GM21786 (cell line): Measurements from ENCODE around the gene UGT1A6.
"Not testable (repeated sequence)": the region's sequence is repeated elsewhere in the genome, so short reads cannot be mapped to it uniquely, and the experiment has no call there.

Experiments
- ATAC-seq: cut with Tn5 transposase; IDR thresholded peaks from one replicate; pipeline ENCODE4 v1.9.1; 2021; ENCODE audit not compliant: unreplicated experiment

The UGT1A6 gene

DNA sequence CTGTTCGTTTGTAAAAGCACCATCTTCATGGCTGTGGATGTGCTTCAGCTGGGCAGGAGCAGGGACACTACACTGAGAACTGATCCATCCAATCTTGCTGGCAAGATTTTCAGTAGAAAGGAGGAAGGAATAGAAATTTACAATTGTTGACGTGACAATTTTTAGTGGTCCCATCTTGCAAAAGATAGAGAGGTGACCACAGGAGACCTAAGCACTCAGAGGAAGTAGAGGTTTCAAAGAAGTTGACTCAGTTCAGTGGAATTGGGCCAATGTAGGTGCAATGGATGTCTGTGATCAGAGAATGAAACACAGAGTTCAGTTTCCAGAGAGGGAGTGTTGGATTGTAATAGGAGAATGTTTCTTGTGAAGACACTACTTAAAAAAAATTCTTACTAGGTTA lies 21.4 kb downstream of the UGT1A6 start:
- no peak for ATAC-seq

DNA sequence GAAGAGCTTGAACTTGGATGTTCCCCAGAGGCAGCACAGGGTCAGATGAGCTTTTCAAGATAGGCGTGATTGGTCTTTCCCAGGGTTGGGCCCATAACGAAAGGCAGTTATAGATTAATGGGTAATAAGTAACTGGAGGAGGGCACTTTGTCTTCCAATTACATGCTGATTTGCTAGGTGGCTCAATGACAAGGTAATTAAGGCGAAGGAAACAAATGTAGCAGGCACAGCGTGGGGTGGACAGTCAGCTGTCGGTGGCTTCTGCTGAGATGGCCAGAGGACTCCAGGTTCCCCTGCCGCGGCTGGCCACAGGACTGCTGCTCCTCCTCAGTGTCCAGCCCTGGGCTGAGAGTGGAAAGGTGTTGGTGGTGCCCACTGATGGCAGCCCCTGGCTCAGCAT lies 25.9 kb downstream of the UGT1A6 start, which contains the start of gene UGT1A4:
Gene UGT1A4, plus strand, starts transcription at position 185 of the 400 bp plus-strand sequence. Its CDS starts 85 bp downstream, at position 270.
- no peak for ATAC-seq

DNA sequence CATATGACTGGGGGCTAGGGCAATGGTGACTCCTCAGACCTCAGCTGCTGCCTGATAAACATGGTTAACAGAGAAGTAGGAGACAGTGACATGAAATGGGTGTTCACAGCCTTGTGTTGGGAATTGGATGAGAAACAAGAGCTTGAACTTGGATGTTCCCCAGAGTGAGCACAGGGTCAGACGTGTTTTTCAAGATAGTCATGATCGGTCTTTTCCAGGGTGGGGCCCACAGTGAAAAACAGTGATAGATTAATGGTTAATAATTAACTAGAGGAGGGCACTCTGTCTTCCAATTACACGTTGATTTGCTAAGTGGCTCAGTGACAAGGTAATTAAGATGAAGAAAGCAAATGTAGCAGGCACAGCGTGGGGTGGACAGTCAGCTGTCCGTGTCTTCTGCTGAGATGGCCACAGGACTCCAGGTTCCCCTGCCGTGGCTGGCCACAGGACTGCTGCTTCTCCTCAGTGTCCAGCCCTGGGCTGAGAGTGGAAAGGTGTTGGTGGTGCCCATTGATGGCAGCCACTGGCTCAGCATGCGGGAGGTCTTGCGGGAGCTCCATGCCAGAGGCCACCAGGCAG lies 36.1 kb downstream of the UGT1A6 start, which contains the start of gene UGT1A3:
Gene UGT1A3, plus strand, starts transcription at position 320 of the 579 bp plus-strand sequence. Its CDS starts 85 bp downstream, at position 405.
- ATAC-seq, result no peak

DNA sequence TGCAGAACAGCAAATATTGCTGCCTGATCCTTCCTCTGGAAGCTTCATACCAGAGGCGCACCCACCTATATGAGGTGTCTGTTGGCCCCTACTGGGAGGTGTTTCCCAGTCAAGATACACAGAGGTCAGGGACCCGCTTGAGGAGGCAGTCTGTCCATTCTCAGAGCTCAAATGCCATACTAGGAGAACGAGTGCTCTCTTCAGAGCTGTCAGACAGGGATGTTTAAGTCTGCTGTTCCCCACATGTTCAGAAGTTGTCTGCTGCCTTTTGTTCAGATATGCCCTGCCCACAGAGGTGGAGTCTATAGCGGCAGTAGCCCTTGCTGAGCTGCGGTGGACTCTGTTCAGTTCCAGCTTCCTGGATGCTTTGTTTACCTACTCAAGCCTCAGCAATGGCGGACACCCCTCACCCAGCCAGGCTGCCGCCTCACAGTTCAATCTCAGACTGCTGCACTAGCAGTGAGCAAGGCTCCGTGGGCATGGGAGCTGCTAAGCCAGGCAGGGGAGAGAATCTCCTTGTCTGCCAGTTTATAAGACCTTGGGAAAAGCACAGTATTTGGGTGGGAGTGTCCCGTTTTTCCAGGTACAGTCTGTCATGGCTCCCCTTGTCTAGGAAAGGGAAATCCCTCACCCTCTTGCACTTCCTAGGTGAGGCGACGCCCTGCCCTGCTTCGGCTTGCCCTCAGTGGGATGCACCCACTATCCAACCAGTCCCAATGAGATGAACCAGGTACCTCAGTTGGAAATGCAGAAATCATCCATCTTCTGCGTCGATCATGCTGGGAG lies 44.4 kb downstream of the UGT1A6 start:
- ATAC-seq, result not testable (repeated sequence)

DNA sequence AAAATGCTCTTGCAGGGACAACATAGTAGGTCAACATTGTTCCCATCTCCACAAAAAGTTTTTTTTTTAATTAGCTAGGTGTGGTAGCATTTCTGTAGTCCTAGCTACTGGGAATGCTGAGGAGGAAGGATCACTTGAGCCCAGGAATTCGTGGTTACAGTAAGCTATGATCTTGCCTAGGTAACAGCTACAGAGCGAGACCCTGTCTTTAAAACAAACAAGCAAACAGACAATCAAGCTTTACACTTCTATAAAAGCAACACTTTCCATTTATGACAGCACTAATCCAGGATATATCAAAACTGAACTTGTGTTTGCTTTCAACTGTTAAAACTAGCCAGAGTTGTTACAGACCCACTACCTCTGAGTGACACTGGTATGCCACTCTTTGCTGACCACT lies 48.2 kb downstream of the UGT1A6 start:
- no peak for ATAC-seq

DNA sequence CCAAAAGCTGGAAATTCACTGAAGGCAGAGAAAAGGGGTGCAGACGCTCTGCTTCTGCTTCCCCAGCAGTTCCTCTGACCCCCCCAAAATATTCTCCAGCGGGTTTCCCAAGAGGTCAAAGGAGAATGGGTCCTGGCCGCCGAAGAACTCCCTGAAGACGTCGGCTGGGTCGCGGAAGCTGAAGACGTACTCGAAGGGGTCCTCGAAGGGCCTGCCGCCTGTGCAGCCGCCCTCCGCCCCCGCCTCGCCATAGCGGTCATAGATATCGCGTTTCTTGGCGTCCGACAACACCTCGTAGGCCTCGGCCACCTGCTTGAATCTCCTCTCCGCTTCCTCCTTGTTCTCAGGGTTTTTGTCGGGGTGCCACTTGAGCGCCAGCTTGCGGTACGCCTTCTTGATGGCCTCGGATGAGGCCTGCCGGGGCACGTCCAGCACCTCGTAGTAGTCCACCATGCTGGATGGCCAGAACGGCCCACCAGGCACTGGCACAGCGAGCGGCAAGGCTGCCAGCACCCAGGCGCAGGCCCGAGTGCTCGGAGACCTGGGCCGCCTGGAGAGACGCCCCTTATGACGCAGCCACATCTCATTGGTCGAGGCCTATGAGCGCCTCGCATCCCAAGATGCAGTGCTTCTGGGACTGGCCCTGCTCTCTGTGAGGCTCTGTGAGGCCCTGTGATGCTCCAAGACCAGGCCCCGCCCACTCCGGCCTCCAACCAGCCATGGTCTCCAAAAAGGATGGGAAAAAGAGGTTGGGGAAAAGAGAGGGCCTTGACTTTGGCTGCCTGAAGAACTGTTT lies 51.0 kb downstream of the UGT1A6 start:
- ATAC-seq, result no peak

DNA sequence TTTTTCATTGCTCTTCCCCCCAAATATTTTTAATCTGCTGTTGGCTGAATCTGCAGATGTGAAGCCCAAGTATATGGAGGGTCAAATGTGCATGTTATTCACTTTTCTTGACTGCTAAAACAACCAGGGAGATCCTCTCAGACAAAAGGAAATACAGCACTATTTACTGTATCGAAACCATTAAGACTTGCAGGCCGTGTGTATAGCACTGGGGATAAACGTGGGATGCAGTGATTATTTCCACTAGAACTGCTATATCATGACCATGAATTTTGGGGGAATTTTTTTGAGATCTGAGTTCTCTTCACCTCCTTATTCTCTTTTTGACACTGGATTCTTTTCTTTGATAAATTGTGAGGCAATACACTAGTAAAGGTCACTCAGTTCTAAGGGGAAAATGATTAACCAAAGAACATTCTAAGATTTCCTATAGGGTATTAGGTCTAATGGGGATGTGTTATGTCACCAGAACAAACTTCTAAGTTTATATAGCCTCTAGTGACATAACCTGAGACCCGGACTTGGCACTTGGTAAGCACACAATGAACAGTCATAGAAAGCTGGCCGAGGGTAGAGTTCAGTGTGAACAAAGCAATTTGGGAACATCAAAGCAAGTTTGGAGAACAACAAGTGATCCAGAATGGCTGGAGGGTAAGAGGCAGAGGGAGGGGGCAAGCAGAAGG lies 52.5 kb downstream of the UGT1A6 start:
- no peak for ATAC-seq

DNA sequence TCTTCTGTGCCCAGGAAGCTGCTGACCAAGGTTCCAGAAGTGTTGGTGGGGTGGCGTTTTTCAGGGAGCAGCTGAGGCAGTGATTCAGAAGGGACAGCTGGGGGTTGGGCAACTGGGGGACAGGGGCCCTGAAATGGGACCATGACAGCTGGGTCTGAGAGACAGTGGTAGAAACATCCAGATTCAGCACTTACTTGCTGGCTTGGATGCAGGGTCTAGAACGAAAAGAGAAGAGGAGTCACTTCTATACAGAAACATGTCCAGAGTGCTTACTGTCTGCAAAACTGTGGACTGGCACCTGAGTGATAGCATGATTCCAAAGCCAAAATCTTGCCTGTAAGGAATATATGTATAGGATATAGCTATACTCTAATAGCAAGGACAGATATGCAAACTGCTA lies 53.1 kb downstream of the UGT1A6 start:
- ATAC-seq, result not testable (repeated sequence)

DNA sequence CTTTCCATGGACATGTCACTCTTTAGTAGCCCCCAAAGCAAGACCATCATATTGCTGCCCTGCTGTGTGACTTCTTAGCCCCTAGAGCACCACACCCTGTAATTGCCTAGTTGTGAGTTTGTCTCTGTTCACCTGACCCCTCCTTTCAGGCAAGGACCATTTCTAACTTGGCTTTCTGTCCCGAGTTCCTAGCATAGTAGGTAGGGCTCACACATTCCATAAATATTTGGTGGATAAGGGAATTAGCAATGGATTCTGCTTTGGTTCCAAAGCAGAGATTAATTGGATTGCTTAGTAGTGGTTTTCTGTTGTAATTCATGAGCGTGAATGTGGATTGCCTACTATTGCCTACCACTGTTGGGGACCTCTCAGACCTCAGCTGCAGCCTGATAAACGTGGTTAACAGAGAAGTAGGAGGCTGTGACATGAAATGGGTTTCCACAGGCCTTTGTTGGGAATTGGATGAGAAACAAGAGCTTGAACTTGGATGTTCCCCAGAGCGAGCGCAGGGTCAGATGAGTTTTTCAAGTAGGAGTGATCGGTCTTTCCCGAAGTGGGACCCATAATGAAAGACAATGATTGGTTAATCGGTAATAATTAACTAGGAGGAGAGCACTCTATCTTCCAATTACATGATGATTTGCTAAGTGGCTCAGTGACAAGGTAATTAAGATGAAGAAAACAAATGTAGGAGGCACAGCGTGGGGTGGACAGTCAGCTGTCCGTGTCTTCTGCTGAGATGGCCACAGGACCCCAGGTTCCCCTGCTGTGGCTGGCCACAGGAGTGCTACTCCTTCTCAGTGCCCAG lies 54.0 kb downstream of the UGT1A6 start:
- no peak for ATAC-seq

DNA sequence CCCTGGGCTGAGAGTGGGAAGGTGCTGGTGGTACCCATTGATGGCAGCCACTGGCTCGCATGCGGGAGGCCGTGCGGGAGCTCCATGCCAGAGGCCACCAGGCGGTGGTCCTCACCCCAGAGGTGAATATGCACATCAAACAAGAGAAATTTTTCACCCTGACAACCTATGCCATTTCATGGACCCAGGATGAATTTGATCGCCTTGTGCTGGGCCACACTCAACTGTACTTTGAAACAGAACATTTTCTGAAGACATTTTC lies 54.5 kb downstream of the UGT1A6 start:
- no peak for ATAC-seq

DNA sequence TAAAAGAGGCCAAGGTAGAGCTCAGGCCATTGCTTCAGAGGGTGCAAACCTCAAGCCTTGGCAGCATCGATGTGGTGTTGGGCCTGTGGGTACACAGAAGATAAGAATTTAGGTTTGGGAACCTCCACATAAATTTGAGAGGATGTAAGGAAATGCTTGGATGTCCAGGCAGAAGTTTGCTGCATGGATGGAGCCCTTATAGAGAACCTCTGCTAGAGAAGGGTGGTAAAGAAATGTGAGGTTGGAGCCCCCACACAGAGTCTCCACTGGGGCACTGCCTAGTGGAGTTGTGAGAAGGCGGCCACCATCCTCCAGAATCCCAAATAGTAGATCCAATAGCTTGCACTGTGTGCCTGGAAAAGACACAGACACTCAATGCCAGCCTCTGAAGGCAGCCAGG lies 58.0 kb downstream of the UGT1A6 start:
- not testable (repeated sequence) for ATAC-seq

DNA sequence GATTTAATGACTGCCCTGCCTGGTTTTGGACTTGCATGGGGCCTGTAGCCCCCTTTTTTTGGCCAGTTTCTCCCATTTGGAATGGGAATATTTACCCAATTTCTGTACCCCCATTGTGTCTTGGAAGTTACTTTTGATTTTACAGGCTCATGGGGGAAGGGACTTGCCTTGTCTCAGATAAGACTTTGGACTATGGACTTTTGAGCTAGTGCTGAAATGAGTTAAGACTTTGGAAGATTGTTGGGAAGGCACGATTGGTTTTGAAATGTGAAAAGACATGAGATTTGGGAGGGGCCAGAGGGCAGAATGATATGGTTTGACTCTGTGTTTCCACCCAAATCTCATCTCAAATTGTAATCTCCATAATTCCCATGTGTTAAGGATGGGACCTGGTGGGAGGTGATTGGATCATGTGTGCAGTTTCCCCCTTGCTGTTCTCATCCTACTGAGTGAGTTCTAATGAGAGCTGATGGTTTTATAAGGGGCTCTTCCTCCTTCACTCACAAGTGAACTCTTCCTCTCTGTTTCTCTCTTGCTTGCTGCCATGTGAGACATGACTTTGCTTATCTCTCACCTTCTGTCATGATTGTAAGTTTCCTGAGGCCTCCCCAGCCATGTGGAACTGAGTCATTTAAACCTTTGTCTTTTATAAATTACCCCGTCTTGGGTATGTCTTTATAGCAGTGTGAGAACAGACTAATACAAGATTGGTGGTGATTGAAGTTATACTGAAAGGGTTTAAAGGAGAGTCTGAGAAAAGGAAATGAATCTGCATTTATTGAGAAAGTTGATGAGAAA lies 58.7 kb downstream of the UGT1A6 start:
- not testable (repeated sequence) for ATAC-seq

DNA sequence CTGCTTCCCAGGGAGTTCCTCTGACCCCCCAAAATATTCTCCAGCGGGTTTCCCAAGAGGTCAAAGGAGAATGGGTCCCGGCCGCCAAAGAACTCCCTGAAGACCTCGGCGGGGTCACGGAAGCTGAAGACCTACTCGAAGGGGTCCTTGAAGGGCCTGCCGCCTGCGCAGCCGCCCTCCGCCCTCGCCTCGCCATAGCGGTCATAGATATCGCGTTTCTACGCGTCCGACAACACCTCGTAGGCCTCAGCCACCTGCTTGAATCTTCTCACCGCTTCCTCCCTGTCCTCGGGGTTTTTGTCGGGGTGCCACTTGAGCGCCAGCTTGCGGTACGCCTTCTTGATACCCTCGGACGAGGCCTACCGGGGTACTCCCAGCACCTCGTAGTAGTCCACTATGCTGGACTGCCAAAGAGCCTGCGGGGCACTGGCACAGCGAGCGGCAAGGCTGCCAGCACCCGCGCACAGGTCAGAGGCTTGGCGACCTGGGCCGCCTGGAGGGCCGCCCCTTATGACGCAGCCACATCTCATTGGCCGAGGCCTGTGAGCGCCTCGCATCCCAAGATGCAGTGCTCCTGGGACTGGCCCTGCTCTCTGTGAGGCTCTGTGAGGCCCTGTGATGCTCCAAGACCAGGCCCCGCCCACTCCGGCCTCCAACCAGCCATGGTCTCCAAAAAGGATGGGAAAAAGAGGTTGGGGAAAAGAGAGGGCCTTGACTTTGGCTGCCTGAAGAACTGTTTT lies 62.4 kb downstream of the UGT1A6 start:
- ATAC-seq, result no peak

DNA sequence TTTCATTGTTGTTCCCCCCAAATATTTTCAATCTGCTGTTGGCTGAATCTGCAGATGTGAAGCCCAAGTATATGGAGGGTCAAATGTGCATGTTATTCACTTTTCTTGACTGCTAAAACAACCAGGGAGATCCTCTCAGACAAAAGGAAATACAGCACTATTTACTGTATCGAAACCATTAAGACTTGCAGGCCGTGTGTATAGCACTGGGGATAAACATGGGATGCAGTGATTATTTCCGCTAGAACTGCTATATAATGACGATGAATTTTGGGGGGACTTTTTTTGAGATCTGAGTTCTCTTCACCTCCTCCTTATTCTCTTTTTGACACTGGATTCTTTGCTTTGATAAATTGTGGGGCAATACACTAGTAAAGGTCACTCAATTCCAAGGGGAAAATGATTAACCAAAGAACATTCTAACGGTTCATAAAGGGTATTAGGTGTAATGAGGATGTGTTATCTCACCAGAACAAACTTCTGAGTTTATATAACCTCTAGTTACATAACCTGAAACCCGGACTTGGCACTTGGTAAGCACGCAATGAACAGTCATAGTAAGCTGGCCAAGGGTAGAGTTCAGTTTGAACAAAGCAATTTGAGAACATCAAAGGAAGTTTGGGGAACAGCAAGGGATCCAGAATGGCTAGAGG lies 63.9 kb downstream of the UGT1A6 start:
- no peak for ATAC-seq

DNA sequence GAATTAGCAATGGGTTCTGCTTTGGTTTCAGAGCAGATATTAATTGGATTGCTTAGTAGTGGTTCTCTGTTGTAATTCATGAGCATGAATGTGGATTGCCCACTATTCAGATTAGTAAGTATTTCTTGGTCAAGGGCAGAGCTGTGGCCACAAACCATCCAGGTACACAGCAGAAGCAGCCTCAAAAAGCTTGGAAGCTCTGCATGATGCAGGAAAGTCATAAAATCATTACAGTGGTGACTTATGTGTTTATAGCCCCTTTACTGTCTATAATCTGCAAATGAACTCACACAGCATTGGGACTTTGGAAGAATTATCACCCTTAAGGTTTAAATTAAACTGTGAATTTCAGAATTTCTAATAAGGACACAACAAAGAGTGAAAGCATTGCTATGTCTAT lies 65.5 kb downstream of the UGT1A6 start:
- ATAC-seq, result no peak

DNA sequence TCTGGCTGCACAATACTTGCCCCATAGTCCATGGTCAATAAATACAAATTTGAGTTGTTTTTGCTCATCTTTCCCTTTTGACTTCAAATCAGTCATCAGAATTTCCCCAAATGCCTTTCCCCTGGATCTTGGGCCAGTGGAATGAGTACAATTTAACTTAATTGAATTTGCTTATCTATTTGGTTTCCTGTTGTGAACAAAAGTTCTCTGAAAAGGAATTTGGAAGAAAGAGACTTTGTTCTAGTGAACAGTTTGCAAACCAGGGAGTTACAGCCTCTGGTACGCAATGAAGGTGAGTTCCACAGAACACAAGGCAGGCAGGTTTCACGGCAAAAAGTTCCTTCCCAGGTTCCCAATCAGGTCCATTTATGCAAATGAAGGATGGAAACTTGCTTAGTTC lies 66.2 kb downstream of the UGT1A6 start:
- ATAC-seq, result no peak

DNA sequence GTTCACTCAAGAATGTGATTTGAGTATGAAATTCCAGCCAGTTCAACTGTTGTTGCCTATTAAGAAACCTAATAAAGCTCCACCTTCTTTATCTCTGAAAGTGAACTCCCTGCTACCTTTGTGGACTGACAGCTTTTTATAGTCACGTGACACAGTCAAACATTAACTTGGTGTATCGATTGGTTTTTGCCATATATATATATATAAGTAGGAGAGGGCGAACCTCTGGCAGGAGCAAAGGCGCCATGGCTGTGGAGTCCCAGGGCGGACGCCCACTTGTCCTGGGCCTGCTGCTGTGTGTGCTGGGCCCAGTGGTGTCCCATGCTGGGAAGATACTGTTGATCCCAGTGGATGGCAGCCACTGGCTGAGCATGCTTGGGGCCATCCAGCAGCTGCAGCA lies 67.4 kb downstream of the UGT1A6 start, which contains the start of gene UGT1A1:
Gene UGT1A1, plus strand, starts transcription at position 228 of the 400 bp plus-strand sequence. Its CDS starts 18 bp downstream, at position 246.
- ATAC-seq, result no peak

DNA sequence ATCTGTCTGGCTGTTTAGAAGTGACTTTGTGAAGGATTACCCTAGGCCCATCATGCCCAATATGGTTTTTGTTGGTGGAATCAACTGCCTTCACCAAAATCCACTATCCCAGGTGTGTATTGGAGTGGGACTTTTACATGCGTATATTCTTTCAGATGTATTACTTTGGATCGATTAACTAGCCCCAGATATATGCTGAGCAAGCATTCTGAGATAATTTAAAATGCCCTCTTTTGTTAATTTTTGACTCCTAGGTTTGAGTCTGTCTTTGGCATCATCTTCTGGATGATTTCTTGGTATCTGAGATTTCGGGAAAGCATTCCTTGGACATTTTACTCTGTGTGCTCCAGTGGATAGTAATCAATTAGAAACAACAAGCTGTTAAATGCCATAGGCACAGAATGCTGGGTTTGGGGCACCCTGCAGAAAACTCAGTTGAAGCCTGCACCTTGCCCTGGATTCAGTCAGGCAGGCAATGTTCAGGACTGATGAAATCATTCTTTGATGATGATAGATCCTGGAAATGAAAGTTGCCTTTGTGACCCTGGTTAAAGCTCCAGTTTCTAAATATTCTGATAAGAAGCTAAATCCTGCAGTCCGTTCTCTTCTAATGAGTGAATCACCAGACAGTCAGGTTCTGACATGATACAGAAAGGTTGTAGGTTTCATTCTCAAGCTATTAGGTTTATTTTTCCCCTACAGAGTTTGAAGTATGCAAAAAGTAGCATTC lies 68.5 kb downstream of the UGT1A6 start:
- no peak for ATAC-seq
